Posterior cingulate gyrus (tissue), 11 donors: ENCODE data around the gene LINC00237.

Experiments used
- DNase-seq, 10 donors: peaks; one replicate each; pipeline versions ENCODE4 v3.0.0 to v3.0.0-alpha.2; 2020 to 2021; ENCODE audit warnings: mixed read lengths in 3 of 10
- intact Hi-C: fragments of 100-400 bp; cut with DNase I; formaldehyde crosslinking; loops from one replicate; pipeline ENCODE4 v1.15.1; 2023

Gene LINC00237

GRCh38 chr20:21106171-21107017, at the start of gene LINC00237:
Gene LINC00237 (minus strand): TSS chr20:21106358.
- no peak for DNase-seq
- intact Hi-C loops, result no loop called here

- no peak for DNase-seq
- intact Hi-C loops, result no loop called here
These were observed 49.1 kb upstream of the LINC00237 start for GRCh38 chr20:21155268-21155667.

- intact Hi-C loops, result no loop called here
These were observed 48.5 kb upstream of the LINC00237 start for GRCh38 chr20:21154692-21155091.

GRCh38 chr20:21151791-21152190, 45.6 kb upstream of the LINC00237 start:
- intact Hi-C loops, result no loop called here
- no peak for DNase-seq

More at GRCh38 chr20:21154692-21155091, 48.5 kb upstream of the LINC00237 start:
- DNase-seq, result no peak

- intact Hi-C loops, result no loop called here
These were observed 43.2 kb upstream of the LINC00237 start for GRCh38 chr20:21149344-21149743.

GRCh38 chr20:21147593-21147992, 41.4 kb upstream of the LINC00237 start:
- no peak for DNase-seq
- intact Hi-C loops, result no loop called here

More at GRCh38 chr20:21149344-21149743, 43.2 kb upstream of the LINC00237 start:
- no peak for DNase-seq

GRCh38 chr20:21146215-21146614, 40.1 kb upstream of the LINC00237 start:
- no peak for DNase-seq
- intact Hi-C loops, result no loop called here

GRCh38 chr20:21145424-21145823, 39.3 kb upstream of the LINC00237 start:
- intact Hi-C loops, result no loop called here
- no peak for DNase-seq

- DNase-seq, result no peak
These were observed 37.2 kb upstream of the LINC00237 start for GRCh38 chr20:21143194-21143890.

GRCh38 chr20:21141825-21142224, 35.7 kb upstream of the LINC00237 start:
- intact Hi-C loops, result no loop called here
- no peak for DNase-seq

More at GRCh38 chr20:21143194-21143890, 37.2 kb upstream of the LINC00237 start:
- intact Hi-C loops, result no loop called here

GRCh38 chr20:21139881-21140566, 33.9 kb upstream of the LINC00237 start:
- intact Hi-C loops, result no loop called here
- no peak for DNase-seq

GRCh38 chr20:21137078-21137477, 30.9 kb upstream of the LINC00237 start:
- intact Hi-C loops, result no loop called here
- no peak for DNase-seq

- DNase-seq, result no peak
- intact Hi-C loops, result no loop called here
These were observed 30.0 kb upstream of the LINC00237 start for GRCh38 chr20:21136015-21136732.

- intact Hi-C loops, result no loop called here
- no peak for DNase-seq
These were observed 28.8 kb upstream of the LINC00237 start for GRCh38 chr20:21134883-21135493.

- DNase-seq, result no peak
- intact Hi-C loops, result no loop called here
These were observed 27.9 kb upstream of the LINC00237 start for GRCh38 chr20:21133917-21134622.

- intact Hi-C loops, result no loop called here
These were observed 27.2 kb upstream of the LINC00237 start for GRCh38 chr20:21133404-21133803.

GRCh38 chr20:21129861-21130260, 23.7 kb upstream of the LINC00237 start:
- no peak for DNase-seq
- intact Hi-C loops, result loop anchor here (5.0 to 10.0 kb wide), 2 partner anchors 105 to 418 kb away; partner anchors contain the start of gene RALGAPA2

More at GRCh38 chr20:21133404-21133803, 27.2 kb upstream of the LINC00237 start:
- no peak for DNase-seq

- intact Hi-C loops, result loop anchor here (5.0 to 10.0 kb wide), 2 partner anchors 107 to 415 kb away; partner anchors contain the start of gene RALGAPA2
- no peak for DNase-seq
These were observed 21.2 kb upstream of the LINC00237 start for GRCh38 chr20:21127201-21127981.
